HG02943 (cell line): ENCODE results near the gene NCLN.
"Not testable (repeated sequence)": the region's sequence is repeated elsewhere in the genome, so short reads cannot be mapped to it uniquely, and the experiment has no call there.

ENCODE experiments used
- ATAC-seq: cut with Tn5 transposase; IDR thresholded peaks from one replicate; pipeline ENCODE4 v1.9.1; 2021; ENCODE audit warnings: mild to moderate bottlenecking, low read depth, moderate library complexity; ENCODE audit not compliant: unreplicated experiment

Gene NCLN

GRCh38 chr19:3194106-3195087, 8.7 kb downstream of the NCLN start:
- ATAC-seq, result no peak

GRCh38 chr19:3196064-3196932, 10.6 kb downstream of the NCLN start:
- ATAC-seq, result no peak

GRCh38 chr19:3196933-3197205, 11.1 kb downstream of the NCLN start:
- ATAC-seq, result no peak

GRCh38 chr19:3198901-3199700, 13.4 kb downstream of the NCLN start:
- no peak for ATAC-seq

GRCh38 chr19:3201072-3201700, 15.5 kb downstream of the NCLN start:
- ATAC-seq, result no peak

- no peak for ATAC-seq
Measured at GRCh38 chr19:3201911-3202310, 16.2 kb downstream of the NCLN start.

GRCh38 chr19:3202346-3202745, 16.6 kb downstream of the NCLN start:
- no peak for ATAC-seq

- not testable (repeated sequence) for ATAC-seq
Measured at GRCh38 chr19:3202895-3203294, 17.2 kb downstream of the NCLN start.

GRCh38 chr19:3203805-3204645, 18.3 kb downstream of the NCLN start:
- no peak for ATAC-seq

GRCh38 chr19:3204646-3205275, 19.0 kb downstream of the NCLN start:
- ATAC-seq, result no peak

- ATAC-seq, result no peak
Measured at GRCh38 chr19:3206216-3206953, 20.7 kb downstream of the NCLN start.

GRCh38 chr19:3207461-3208242, 21.9 kb downstream of the NCLN start:
- no peak for ATAC-seq

GRCh38 chr19:3208317-3209207, 22.8 kb downstream of the NCLN start:
- ATAC-seq, result no peak

GRCh38 chr19:3210347-3211017, 24.8 kb downstream of the NCLN start:
- ATAC-seq, result no peak

- ATAC-seq, result no peak
Measured at GRCh38 chr19:3211191-3211590, 25.5 kb downstream of the NCLN start.

- ATAC-seq, result no peak
Measured at GRCh38 chr19:3213159-3213558, 27.4 kb downstream of the NCLN start.
